H9 (cell line): Measurements from ENCODE around the gene ARHGEF25. TPM values are rescaled to one million over a fixed set of nuclear protein-coding genes. Genes with fewer than 3 reads are reported as not detected.

Experiments used
- DNase-seq: peaks from one replicate; pipeline ENCODE4 v3.0.0-alpha.2; 2017
- H2AFZ ChIP-seq: one replicate; pipeline ENCODE4 v1.6.1; 2013; ENCODE audit warnings: mild to moderate bottlenecking, low read length, control low read depth, moderate library complexity
- H2AK5ac ChIP-seq: 2 replicates; pipeline ENCODE4 v1.6.1; 2013; ENCODE audit warnings: low read length, control low read depth, mixed read lengths; ENCODE audit not compliant: insufficient read length
- H2BK120ac ChIP-seq: one replicate; pipeline ENCODE4 v1.6.1; 2013; ENCODE audit warnings: low read depth, mild to moderate bottlenecking, low read length, control low read depth, inconsistent platforms; ENCODE audit not compliant: poor library complexity, severe bottlenecking
- H2BK12ac ChIP-seq: 2 replicates; pipeline ENCODE4 v1.6.1; 2013; ENCODE audit warnings: low read length, control low read depth, mixed read lengths, low read depth; ENCODE audit not compliant: insufficient read length
- H2BK15ac ChIP-seq: 2 replicates; pipeline ENCODE4 v1.6.1; 2013; ENCODE audit warnings: low read depth, low read length, control low read depth
- H2BK20ac ChIP-seq: one replicate; pipeline ENCODE4 v1.6.1; 2013; ENCODE audit warnings: low read depth, mild to moderate bottlenecking, low read length, control low read depth, inconsistent platforms; ENCODE audit not compliant: poor library complexity, severe bottlenecking
- H2BK5ac ChIP-seq: 2 replicates; pipeline ENCODE4 v1.6.1; 2013; ENCODE audit warnings: low read length, control low read depth, mixed read lengths; ENCODE audit not compliant: insufficient read length
- H3K14ac ChIP-seq: 2 replicates; pipeline ENCODE4 v1.6.1; 2013; ENCODE audit warnings: low read length, control low read depth; ENCODE audit not compliant: insufficient read depth
- H3K18ac ChIP-seq: 2 replicates; pipeline ENCODE4 v1.6.1; 2013; ENCODE audit warnings: low read depth, mild to moderate bottlenecking, mixed read lengths, low read length, control low read depth; ENCODE audit not compliant: insufficient read length
- H3K23ac ChIP-seq: 2 replicates; pipeline ENCODE4 v1.6.1; 2013; ENCODE audit warnings: low read length, control low read depth, mixed read lengths, low read depth; ENCODE audit not compliant: insufficient read length
- H3K23me2 ChIP-seq: 2 replicates; pipeline ENCODE4 v1.6.1; 2013; ENCODE audit warnings: low read depth, mild to moderate bottlenecking, mixed read lengths, low read length, control low read depth; ENCODE audit not compliant: insufficient read length, poor library complexity, severe bottlenecking
- H3K27ac ChIP-seq: 2 replicates; pipeline ENCODE4 v1.5.1; 2013; ENCODE audit warnings: low read length, control low read depth, mixed read lengths, low read depth; ENCODE audit not compliant: insufficient read length
- H3K27me3 ChIP-seq: 2 replicates; pipeline ENCODE4 v1.6.1; 2013; ENCODE audit warnings: low read length, control low read depth, inconsistent platforms; ENCODE audit not compliant: insufficient read depth
- H3K4ac ChIP-seq: 2 replicates; pipeline ENCODE4 v1.6.1; 2013; ENCODE audit warnings: low read depth, mild to moderate bottlenecking, control low read depth, inconsistent platforms, low read length, moderate library complexity
- H3K4me1 ChIP-seq: 2 replicates; pipeline ENCODE4 v1.6.1; 2013; ENCODE audit warnings: low read length, control low read depth, inconsistent platforms; ENCODE audit not compliant: insufficient read depth
- H3K4me2 ChIP-seq: 2 replicates; pipeline ENCODE4 v1.6.1; 2013; ENCODE audit warnings: low read length, control low read depth, mixed read lengths; ENCODE audit not compliant: insufficient read length, insufficient read depth
- H3K56ac ChIP-seq: 2 replicates; pipeline ENCODE4 v1.6.1; 2013; ENCODE audit warnings: low read depth, mild to moderate bottlenecking, mixed read lengths, low read length, control low read depth; ENCODE audit not compliant: insufficient read length
- H3K79me1 ChIP-seq: 2 replicates; pipeline ENCODE4 v1.6.1; 2013; ENCODE audit warnings: low read depth, mild to moderate bottlenecking, moderate library complexity, low read length, control low read depth, inconsistent platforms; ENCODE audit not compliant: insufficient read depth, poor library complexity, severe bottlenecking
- H3K79me2 ChIP-seq: 2 replicates; pipeline ENCODE4 v1.6.1; 2013; ENCODE audit warnings: low read length, control low read depth, inconsistent platforms; ENCODE audit not compliant: insufficient read depth
- H3K9ac ChIP-seq: 2 replicates; pipeline ENCODE4 v1.6.1; 2013; ENCODE audit warnings: low read length, control low read depth, mixed read lengths; ENCODE audit not compliant: insufficient read length; ENCODE audit errors: extremely low read depth
- H3K9me3 ChIP-seq: one replicate; pipeline ENCODE4 v1.6.1; 2013; ENCODE audit warnings: low read depth, low read length, inconsistent platforms; ENCODE audit not compliant: control insufficient read depth
- H3T11ph ChIP-seq: one replicate; pipeline ENCODE4 v1.6.1; 2013; ENCODE audit warnings: mild to moderate bottlenecking, low read length, control low read depth, inconsistent platforms
- H4K20me1 ChIP-seq: one replicate; pipeline ENCODE4 v1.6.1; 2013; ENCODE audit not compliant: control insufficient read depth, insufficient read length, insufficient read depth
- H4K5ac ChIP-seq: 2 replicates; pipeline ENCODE4 v1.6.1; 2013; ENCODE audit warnings: low read depth, mild to moderate bottlenecking, mixed read lengths, low read length, control low read depth; ENCODE audit not compliant: insufficient read length
- H4K8ac ChIP-seq: replicated peaks from 2 replicates; pipeline ENCODE4 v1.6.1; 2013; ENCODE audit warnings: low read length, control low read depth, mixed read lengths, low read depth; ENCODE audit not compliant: insufficient read length
- H4K91ac ChIP-seq: 2 replicates; pipeline ENCODE4 v1.6.1; 2013; ENCODE audit warnings: low read depth, mild to moderate bottlenecking, moderate library complexity, mixed read lengths, low read length, control low read depth; ENCODE audit not compliant: insufficient read length
- H3K27ac Mint-ChIP-seq, 3 experiments: 2 replicates in 2 of 3; 3 replicates in 1 of 3; pipeline ENCODE4 v1.8.0; 2020 to 2021; ENCODE audit warnings: mixed read lengths in 3 of 3, mild to moderate bottlenecking in 1 of 3, moderate library complexity in 1 of 3
- H3K27me3 Mint-ChIP-seq: 2 replicates; pipeline ENCODE4 v1.8.0; 2021; ENCODE audit warnings: low read depth, mild to moderate bottlenecking, moderate library complexity, mixed read lengths
- H3K36me3 Mint-ChIP-seq, 3 experiments: 2 replicates in 2 of 3; 3 replicates in 1 of 3; pipeline ENCODE4 v1.8.0; 2020 to 2021; ENCODE audit warnings: low read depth in 3 of 3, mixed read lengths in 3 of 3; ENCODE audit not compliant: insufficient read depth in 1 of 3
- H3K4me1 Mint-ChIP-seq, 2 experiments: 2 replicates each; pipeline ENCODE4 v1.8.0; 2020; ENCODE audit warnings: mixed read lengths in 2 of 2
- H3K4me3 Mint-ChIP-seq, 2 experiments: 2 replicates in 1 of 2; 3 replicates in 1 of 2; pipeline ENCODE4 v1.8.0; 2020 to 2021; ENCODE audit warnings: mild to moderate bottlenecking in 2 of 2, mixed read lengths in 2 of 2, moderate library complexity in 1 of 2
- H3K9me3 Mint-ChIP-seq, 2 experiments: 2 replicates in 1 of 2; 3 replicates in 1 of 2; pipeline ENCODE4 v1.8.0; 2020; ENCODE audit warnings: mild to moderate bottlenecking in 2 of 2, mixed read lengths in 2 of 2, moderate library complexity in 1 of 2
- CTCF ChIP-seq: fragments of 200-600 bp; sonication (generic); conservative IDR thresholded peaks from 3 replicates; pipeline ENCODE4 v1.8.0; 2021; ENCODE audit warnings: antibody characterized with exemption, mild to moderate bottlenecking
- whole genome bisulfite sequencing: extraction: QIAGEN DNeasy Blood & Tissue Kit; methylation state at CpG from one replicate; pipeline ENCODE4 v1.1.7; 2013; ENCODE audit warnings: missing lambda C conversion rate, low lambda C conversion rate, mixed read lengths; ENCODE audit not compliant: insufficient read length; ENCODE audit errors: extremely low coverage; 5-methylcytosine and 5-hydroxymethylcytosine counted together
- total RNA-seq: library from RNA; stranded (reverse); gene quantifications from 2 replicates; pipeline ENCODE4 v1.2.1, GENCODE V29; 2021

Gene ARHGEF25
- total RNA-seq, 1 experiment from 2014 or later: 22.6 TPM

- Histone ChIP-seq H3K18ac (no peak overlapping the region), H4K8ac (no peak overlapping the region), H3K23me2 (no peaks in the 10 kb centered on the region), H2BK5ac (no peak overlapping the region), H3K9ac (no peak overlapping the region), H2BK20ac (no peak overlapping the region), H2BK15ac (no peak overlapping the region), H3K4me1 (no peaks in the 10 kb centered on the region), H3K79me1 (no peaks in the 10 kb centered on the region), H2BK120ac (no peak overlapping the region), H3K27me3 (no peaks in the 10 kb centered on the region), H3T11ph (no peak overlapping the region), H2AK5ac (no peak overlapping the region), H3K4me2 (no peak overlapping the region), H3K14ac (no peak overlapping the region), H2AFZ (no peak overlapping the region), H2BK12ac (no peak overlapping the region), H4K5ac (no peak overlapping the region), H3K4ac (no peak overlapping the region), H3K9me3 (no peaks in the 10 kb centered on the region), H4K91ac (no peak overlapping the region), H3K79me2 (0 out of 2 replicates have a peak, but pooled peaks cover 2% of the 10 kb centered on the region), H3K23ac (no peak overlapping the region), H3K27ac (no peak overlapping the region), H3K56ac (no peak overlapping the region), H4K20me1 (no peaks in the 10 kb centered on the region)
- H3K27ac Mint-ChIP-seq: no peak overlapping the region; a peak in 1 of 7 replicates
- no CpG with 5 or more reads among the region's 10 CpGs for WGBS
- no peaks in the 10 kb centered on the region for H3K4me1 Mint-ChIP-seq
- no peak overlapping the region for H3K4me3 Mint-ChIP-seq
- DNase-seq: no peak
- no peaks in the 10 kb centered on the region for H3K9me3 Mint-ChIP-seq
- no peak for TF ChIP-seq CTCF
- peaks cover 49 to 81% (median 76%) of the 10 kb centered on the region in 3 experiments for H3K36me3 Mint-ChIP-seq
- no peaks in the 10 kb centered on the region; the same call in 1 of the 2 replicates for H3K27me3 Mint-ChIP-seq
Measured at GRCh38 chr12:57574795-57575194, 36.4 kb upstream of the ARHGEF25 start.
